ENCODE measurements around the gene MPC2.

GRCh38 chr1:167966050-167966449, 29.2 kb upstream of the MPC2 start:
- TF ChIP-seq SIN3A (IDR thresholded peaks at IDR 0.05; ENCODE audit: borderline replicate concordance, insufficient read depth, low read depth, low read length) (no peak), CTCF (IDR thresholded peaks at IDR 0.05) (no peak), REST (IDR thresholded peaks at IDR 0.05; ENCODE audit: insufficient read depth in 1 of 2, low read depth in 2 of 2, low read length in 1 of 2) (no peak), POLR2AphosphoS5 (IDR thresholded peaks at IDR 0.05; ENCODE audit: low read depth, low read length) (no peak)

Data from Panc1 (cell line).